Keratinocyte (primary cell): ENCODE results near the gene KLF16.

ENCODE experiments used
- CTCF ChIP-seq, 3 experiments: IDR thresholded peaks in 1 of 3; conservative IDR thresholded peaks in 1 of 3; optimal IDR thresholded peaks in 1 of 3; 2 replicates in 2 of 3; 3 replicates in 1 of 3; pipeline versions ENCODE3 to v1.5.1; 2011; ENCODE audit warnings: low read length in 3 of 3, mild to moderate bottlenecking in 3 of 3, moderate library complexity in 2 of 3, control low read depth in 1 of 3, inconsistent platforms in 1 of 3; ENCODE audit not compliant: insufficient read depth in 2 of 3; ENCODE audit errors: extremely low read depth in 1 of 3
- EZH2 ChIP-seq: IDR thresholded peaks from one replicate; pipeline ENCODE4 v1.6.1; 2012; ENCODE audit warnings: inconsistent platforms, mild to moderate bottlenecking, low read length, moderate library complexity

GRCh38 chr19:1844513-1845124, 18.8 kb downstream of the KLF16 start:
- TF ChIP-seq CTCF (optimal IDR thresholded peaks at IDR 0.05 in 1 of 3, IDR thresholded peaks at IDR 0.05 in 1 of 3, conservative IDR thresholded peaks at IDR 0.05 in 1 of 3; ENCODE audit: extremely low read depth in 1 of 3, insufficient read depth in 2 of 3, low read length in 3 of 3) (peak in 1 of 3 experiments; percentile 23), EZH2 (no peak)
